ENCODE results near the gene METTL24.
"Not testable (repeated sequence)": the region's sequence is repeated elsewhere in the genome, so short reads cannot be mapped to it uniquely, and the experiment has no call there.

Gene METTL24

DNA sequence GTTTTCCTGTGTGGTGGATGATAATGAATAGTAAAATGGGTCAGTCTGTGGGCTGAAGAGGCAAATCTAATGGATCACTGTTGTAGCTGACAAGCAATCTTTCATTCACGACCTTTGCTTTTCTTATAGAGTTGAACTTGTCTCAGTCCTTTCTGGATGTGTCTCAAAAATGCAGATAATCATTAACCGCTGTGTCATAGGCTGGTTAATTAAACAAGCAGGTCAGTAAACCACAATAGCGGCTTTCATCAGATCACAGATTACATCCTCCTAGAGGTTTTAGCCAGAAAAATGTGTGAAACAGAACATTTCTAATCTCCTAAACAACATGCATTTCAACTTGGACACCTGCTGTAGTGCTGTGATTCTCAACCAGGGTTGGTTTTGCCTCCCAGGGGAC is 2.5 kb upstream of the METTL24 start:
- no peak for DNase-seq (ENCODE audit: low read depth)

GRCh38 chr6:110359556-110359955 is 1.4 kb upstream of the METTL24 start:
- no peak for DNase-seq (ENCODE audit: low read depth)

DNA sequence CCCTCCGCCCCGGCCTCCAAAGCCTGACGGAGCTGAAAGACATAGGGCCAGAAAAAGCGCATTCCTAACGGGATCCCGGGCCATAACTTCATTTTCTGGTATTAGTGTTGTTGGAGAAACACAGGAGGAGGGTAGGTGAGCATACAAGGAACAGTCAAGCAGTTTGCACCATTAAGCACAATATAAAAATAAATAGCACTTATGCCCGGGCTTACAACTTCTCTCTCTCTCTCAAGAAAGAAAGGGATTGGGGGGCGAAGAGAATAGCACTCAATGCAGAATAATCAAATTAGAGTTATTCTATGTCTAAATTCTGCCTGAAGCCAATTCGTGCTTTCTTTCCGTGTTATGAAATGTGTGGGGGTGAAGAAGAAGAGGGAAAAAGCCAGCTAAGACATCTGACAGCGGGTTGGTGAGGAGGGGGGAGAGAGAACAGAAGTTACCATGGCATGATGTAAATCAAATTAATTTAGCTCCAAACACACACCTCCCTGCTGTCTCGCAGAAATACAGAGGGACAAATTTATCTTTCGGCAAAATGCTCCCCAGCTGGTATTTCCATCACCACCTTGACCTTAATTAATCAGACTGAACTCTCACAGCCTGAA is 508 bp upstream of the METTL24 start:
- no peak for DNase-seq (ENCODE audit: low read depth)

GRCh38 chr6:110357298-110357663 is 868 bp downstream of the METTL24 start:
- no peak for DNase-seq (ENCODE audit: low read depth)

- DNase-seq (ENCODE audit: low read depth) = no peak
Measured at GRCh38 chr6:110356778-110357177, 1.4 kb downstream of the METTL24 start.

- no peak for DNase-seq (ENCODE audit: low read depth)
Measured at GRCh38 chr6:110355727-110356126, 2.4 kb downstream of the METTL24 start.

DNA sequence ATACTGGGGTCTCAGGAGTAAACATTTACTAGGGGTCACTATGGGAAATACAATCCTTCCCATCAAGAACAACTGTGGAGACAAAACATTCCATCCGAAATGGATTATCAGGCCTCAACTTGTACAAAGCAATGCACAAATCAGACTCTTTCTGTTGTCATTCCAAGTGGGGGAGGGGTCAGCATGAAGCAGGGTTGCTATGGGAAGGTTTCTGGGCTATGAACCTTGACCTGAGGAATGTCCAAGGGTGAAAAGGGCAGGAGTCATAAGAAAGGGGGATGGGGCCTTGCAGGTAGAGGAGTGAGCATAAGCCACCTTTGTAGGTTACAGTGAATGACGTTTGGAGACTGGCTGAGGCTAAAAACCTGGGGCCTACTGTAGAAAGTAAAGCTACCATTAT is 3.1 kb downstream of the METTL24 start:
- no peak for DNase-seq (ENCODE audit: low read depth)

GRCh38 chr6:110354153-110354552 is 4.0 kb downstream of the METTL24 start:
- no peak for DNase-seq (ENCODE audit: low read depth)

DNA sequence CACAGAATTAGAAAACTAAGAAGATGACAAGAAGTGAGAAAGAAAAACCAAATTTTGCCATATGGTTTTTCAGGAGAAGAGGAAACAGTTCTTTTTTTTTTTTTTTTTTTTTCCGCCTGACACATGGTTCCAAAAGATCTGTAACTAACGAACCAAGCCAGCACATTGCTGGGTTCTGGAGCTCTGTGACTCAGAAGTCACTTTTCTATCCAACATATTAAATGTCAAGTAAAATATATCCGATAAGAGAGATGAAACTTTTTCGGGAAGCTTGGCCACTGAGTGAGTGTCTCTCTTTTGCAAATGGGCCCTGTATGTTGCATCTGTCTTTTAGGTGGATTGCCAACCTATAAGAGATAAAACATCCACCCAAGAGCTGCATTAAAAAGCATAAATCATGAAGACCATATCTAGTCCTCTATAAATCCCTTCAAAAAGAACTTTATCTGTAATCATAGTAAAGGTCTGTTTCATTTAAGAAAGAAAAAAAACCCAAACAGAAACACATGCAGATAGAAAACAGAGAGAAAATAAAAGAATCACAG is 4.6 kb downstream of the METTL24 start:
- DNase-seq (ENCODE audit: low read depth) = no peak

DNA sequence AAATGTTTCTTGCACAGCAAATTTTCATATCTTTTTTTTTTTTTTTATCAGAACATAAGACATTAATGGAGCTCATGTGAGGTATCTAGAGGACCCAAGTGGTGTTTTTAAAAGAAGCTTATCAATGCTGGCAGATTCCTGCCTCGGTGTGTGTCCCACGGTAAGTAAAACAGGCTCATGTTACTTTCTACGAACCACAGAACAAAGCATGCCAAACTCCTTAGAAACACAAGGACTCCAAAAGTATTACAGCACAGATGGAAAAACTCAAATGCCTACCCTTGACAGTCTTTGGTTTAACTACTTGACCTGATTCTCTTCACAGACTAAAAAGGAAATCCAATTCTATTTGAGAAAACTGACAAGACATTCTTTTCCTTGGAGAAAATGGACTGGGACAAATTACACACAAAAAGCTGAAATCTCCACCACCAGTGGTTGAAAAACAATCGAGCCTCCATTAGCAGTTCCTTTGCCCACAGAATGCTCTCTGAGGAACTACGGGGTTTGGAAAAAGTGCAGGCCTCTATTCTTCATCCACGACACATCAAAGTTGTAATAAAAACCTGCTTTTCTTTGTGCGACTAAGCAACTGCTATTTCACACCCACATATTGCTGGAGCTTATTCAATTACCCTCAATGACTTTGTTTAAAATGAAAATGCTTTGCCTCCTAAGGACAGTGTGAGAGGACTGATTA is 5.4 kb downstream of the METTL24 start:
- DNase-seq (ENCODE audit: low read depth) = no peak

GRCh38 chr6:110351986-110352385 is 6.2 kb downstream of the METTL24 start:
- no peak for DNase-seq (ENCODE audit: low read depth)

- DNase-seq (ENCODE audit: low read depth) = no peak
Measured at GRCh38 chr6:110351546-110351945, 6.6 kb downstream of the METTL24 start.

GRCh38 chr6:110350593-110350992 is 7.6 kb downstream of the METTL24 start:
- DNase-seq (ENCODE audit: low read depth) = not testable (repeated sequence)

GRCh38 chr6:110348961-110349690 is 9.0 kb downstream of the METTL24 start:
- DNase-seq (ENCODE audit: low read depth) = no peak

DNA sequence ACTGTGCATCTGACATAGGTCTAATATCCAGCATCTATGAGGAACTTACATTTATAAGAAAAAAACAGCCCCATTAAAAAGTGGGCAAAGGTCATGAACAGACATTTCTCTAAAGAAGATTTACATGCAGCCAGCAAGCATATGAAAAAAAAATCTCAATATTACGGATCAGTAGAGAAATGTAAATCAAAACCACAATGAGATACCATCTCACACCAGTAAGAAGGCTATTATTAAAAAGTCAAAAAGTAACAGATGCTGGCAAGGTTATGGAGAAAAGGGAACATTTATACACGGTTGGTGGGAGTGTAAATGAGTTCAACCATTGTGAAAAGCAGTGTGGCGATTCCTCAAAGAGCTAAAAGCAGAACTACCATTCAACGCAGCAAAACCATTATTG is 13.1 kb downstream of the METTL24 start:
- no peak for DNase-seq (ENCODE audit: low read depth)

DNA sequence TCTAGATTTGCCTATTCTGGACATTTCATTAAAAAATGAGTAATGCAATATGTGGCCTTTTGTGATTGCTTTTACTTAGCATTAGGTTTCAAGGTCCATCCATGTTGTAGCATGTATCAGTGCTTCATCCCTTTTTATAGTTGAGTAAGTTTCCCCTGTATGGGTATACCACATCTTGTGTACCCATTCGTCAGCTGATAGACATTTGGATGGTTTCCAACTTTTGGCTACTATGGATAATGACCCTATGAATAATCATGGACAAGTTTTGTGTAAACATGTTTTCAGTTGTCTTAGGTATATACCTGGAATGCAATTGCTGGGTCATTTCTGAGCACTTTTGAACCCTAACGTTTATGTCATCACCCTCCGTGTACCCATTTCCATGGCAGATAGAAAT is 15.4 kb downstream of the METTL24 start:
- no peak for DNase-seq (ENCODE audit: low read depth)

GRCh38 chr6:110341663-110342596 is 16.2 kb downstream of the METTL24 start:
- DNase-seq (ENCODE audit: low read depth) = no peak

GRCh38 chr6:110341067-110341466 is 17.1 kb downstream of the METTL24 start:
- DNase-seq (ENCODE audit: low read depth) = no peak

DNA sequence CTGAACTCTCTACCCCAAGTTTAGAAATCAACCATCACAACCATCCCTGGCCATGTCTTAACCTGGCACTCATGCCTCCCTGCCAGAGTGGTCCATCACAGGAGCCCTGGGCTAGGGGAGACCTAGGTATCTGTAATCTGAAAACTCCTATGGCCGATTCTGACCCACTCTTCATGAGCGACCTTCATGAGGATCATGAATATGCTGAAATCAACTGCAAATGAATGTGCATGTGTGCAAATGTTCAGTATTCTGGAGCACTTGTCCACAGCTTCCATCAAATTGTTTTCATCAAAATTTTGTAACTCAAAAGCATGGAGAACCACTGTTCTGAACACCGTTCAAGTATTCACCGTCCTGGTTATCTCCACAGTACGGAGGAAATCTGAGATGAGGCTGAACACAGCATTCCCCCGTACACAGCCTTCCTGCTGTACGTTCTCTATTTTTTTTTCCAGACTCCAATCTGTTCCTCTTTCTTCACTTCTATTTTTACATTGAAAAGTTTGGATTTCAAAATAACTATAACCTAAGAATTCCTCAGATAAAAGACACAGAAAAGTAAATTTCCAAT is 17.7 kb downstream of the METTL24 start:
- no peak for DNase-seq (ENCODE audit: low read depth)

DNA sequence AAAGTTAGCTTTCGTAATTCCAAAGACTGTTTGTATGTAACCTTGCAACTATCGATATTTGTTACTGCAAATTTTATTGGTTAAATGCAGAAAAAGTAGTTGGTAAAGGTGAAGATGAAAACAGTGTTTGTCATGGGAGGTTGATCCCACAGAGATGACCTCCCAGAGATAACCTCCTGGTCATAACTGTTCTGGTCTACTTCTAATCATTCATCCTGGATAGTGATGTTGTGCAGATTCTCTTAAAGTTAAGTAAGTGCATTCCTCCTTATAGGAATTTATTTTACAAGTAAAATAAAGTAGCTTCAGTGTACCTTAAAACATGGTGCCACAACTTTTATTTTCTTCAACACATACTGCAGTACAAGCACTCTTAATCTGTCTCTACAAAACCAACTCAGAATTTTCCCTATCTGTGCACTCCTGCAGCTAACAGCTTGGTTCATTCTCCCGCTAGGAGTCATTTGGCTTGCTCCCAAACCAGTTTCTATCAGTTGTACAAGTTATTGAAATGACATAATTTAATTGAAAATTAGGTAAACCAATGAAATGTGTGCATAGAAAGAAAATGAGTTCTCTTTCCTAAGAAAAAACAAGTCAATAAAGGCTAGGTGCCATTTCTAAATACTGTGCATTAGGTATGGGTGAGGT is 19.2 kb downstream of the METTL24 start:
- DNase-seq (ENCODE audit: low read depth) = no peak

- DNase-seq (ENCODE audit: low read depth) = no peak
Measured at GRCh38 chr6:110337486-110337885, 20.7 kb downstream of the METTL24 start.

Data from HS-27A (cell line).